Jurkat, Clone E6-1 (cell line): ENCODE data around the gene DISC1.
"Not testable (repeated sequence)": the region's sequence is repeated elsewhere in the genome, so short reads cannot be mapped to it uniquely, and the experiment has no call there.

Experiments
- DNase-seq: peaks from one replicate; pipeline ENCODE4 v3.0.0-alpha.2; 2011; ENCODE audit warnings: low read depth, low spot score
- H3K4me3 ChIP-seq: 2 replicates; pipeline ENCODE4 v1.5.1; 2011; ENCODE audit warnings: mild to moderate bottlenecking, low read length, control low read depth, moderate library complexity

Gene DISC1

GRCh38 chr1:231716879-231717278 is 90.3 kb downstream of the DISC1 start:
- no peak overlapping the region for H3K4me3 ChIP-seq
- DNase-seq: no peak

- DNase-seq: no peak
- H3K4me3 ChIP-seq: no peak overlapping the region
These were observed 93.0 kb downstream of the DISC1 start for GRCh38 chr1:231719485-231720183.

GRCh38 chr1:231720652-231721325 is 94.2 kb downstream of the DISC1 start:
- DNase-seq: no peak

GRCh38 chr1:231721436-231721835 is 94.8 kb downstream of the DISC1 start:
- no peak overlapping the region for H3K4me3 ChIP-seq
- no peak for DNase-seq

More at GRCh38 chr1:231720652-231721325, 94.2 kb downstream of the DISC1 start:
- no peak overlapping the region for H3K4me3 ChIP-seq

- no peak for DNase-seq
- H3K4me3 ChIP-seq: no peak overlapping the region
These were observed 95.8 kb downstream of the DISC1 start for GRCh38 chr1:231722356-231722755.

- DNase-seq: no peak
- no peak overlapping the region for H3K4me3 ChIP-seq
These were observed 96.6 kb downstream of the DISC1 start for GRCh38 chr1:231723146-231723545.

GRCh38 chr1:231724041-231724440 is 97.5 kb downstream of the DISC1 start:
- DNase-seq: no peak
- H3K4me3 ChIP-seq: no peak overlapping the region

- peak; percentile 45 for DNase-seq
- no peak overlapping the region for H3K4me3 ChIP-seq
These were observed 98.5 kb downstream of the DISC1 start for GRCh38 chr1:231724876-231725647.

- H3K4me3 ChIP-seq: no peak overlapping the region
- DNase-seq: no peak
These were observed 100.6 kb downstream of the DISC1 start for GRCh38 chr1:231727171-231727570.

- not testable (repeated sequence) for DNase-seq, H3K4me3 ChIP-seq
These were observed 102.4 kb downstream of the DISC1 start for GRCh38 chr1:231728987-231729386.

GRCh38 chr1:231729544-231729943 is 103.0 kb downstream of the DISC1 start:
- no peak overlapping the region for H3K4me3 ChIP-seq
- no peak for DNase-seq

GRCh38 chr1:231731268-231731667 is 104.7 kb downstream of the DISC1 start:
- H3K4me3 ChIP-seq: no peak overlapping the region
- DNase-seq: no peak

- DNase-seq: no peak
- H3K4me3 ChIP-seq: no peak overlapping the region
These were observed 106.5 kb downstream of the DISC1 start for GRCh38 chr1:231733063-231733462.

GRCh38 chr1:231733672-231734071 is 107.1 kb downstream of the DISC1 start:
- DNase-seq: no peak
- H3K4me3 ChIP-seq: no peak overlapping the region

GRCh38 chr1:231734417-231734816 is 107.8 kb downstream of the DISC1 start:
- DNase-seq: no peak
- H3K4me3 ChIP-seq: no peak overlapping the region

- no peak overlapping the region for H3K4me3 ChIP-seq
- DNase-seq: no peak
These were observed 108.8 kb downstream of the DISC1 start for GRCh38 chr1:231735411-231735810.

- H3K4me3 ChIP-seq: no peak overlapping the region
- DNase-seq: no peak
These were observed 109.4 kb downstream of the DISC1 start for GRCh38 chr1:231735941-231736340.

- no peak for DNase-seq
- H3K4me3 ChIP-seq: no peak overlapping the region
These were observed 109.9 kb downstream of the DISC1 start for GRCh38 chr1:231736464-231736863.

GRCh38 chr1:231738554-231738953 is 112.0 kb downstream of the DISC1 start:
- no peak overlapping the region for H3K4me3 ChIP-seq
- DNase-seq: no peak

- DNase-seq: no peak
- H3K4me3 ChIP-seq: no peak overlapping the region
These were observed 117.4 kb downstream of the DISC1 start for GRCh38 chr1:231743966-231744365.
